SKM-1 (cell line): ENCODE measurements around the gene BRINP2.
"Not testable (repeated sequence)": the region's sequence is repeated elsewhere in the genome, so short reads cannot be mapped to it uniquely, and the experiment has no call there.

Experiments used
- DNase-seq: peaks from one replicate; lab custom pipeline; 2025; ENCODE audit not compliant: unreplicated experiment; lab: John Stamatoyannopoulos, UW

BRINP2 gene

GRCh38 chr1:177310326-177310725 is 139.6 kb downstream of the BRINP2 start:
- no peak for DNase-seq

GRCh38 chr1:177311111-177311510 is 140.4 kb downstream of the BRINP2 start:
- DNase-seq, result no peak

- DNase-seq, result no peak
Observed at GRCh38 chr1:177311586-177311985, 140.8 kb downstream of the BRINP2 start.

DNA sequence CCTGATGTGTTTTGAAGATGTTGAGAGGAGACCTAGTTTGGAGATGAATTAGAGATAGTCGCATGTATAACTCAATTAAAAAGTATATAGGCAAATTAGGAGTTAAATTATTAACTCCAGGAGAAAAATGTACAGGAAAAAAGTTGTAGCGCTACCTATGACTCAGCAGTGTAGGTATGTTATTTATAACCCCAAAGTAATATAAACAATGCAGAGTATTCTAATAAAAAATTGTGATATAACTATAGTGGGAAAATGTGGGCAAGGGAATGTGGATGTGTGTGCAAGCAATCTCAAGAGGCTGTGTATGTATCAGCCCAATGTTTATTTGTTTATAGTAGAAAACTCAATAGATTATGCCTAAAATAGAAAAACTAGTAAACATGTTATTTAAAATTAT is 144.5 kb downstream of the BRINP2 start:
- DNase-seq, result no peak

- DNase-seq, result no peak
Observed at GRCh38 chr1:177315761-177316160, 145.0 kb downstream of the BRINP2 start.

DNA sequence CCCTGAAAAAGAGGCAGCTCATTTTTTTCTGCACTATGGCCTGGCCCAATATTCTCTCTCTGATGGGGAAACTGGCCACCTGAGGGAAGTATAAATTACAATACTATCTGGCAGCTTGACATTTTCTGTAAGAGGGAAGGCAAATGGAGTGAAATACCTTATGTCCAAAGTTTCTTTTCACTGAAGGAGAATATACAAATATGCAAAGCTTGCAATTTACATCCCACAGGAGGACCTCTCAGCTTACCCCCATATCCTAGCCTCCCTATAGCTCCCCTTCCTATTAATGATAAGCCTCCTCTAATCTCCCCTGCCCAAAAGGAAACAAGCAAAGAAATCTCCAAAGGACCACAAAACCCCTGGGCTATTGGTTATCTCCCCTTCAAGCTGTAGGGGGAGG is 150.7 kb downstream of the BRINP2 start:
- not testable (repeated sequence) for DNase-seq

- no peak for DNase-seq
Observed at GRCh38 chr1:177328251-177328650, 157.5 kb downstream of the BRINP2 start.

- no peak for DNase-seq
Observed at GRCh38 chr1:177329871-177330270, 159.1 kb downstream of the BRINP2 start.
